PC-3 (cell line): ENCODE measurements around the gene ALDH5A1. TPM values are rescaled to one million over a fixed set of nuclear protein-coding genes. Genes with fewer than 3 reads are reported as not detected.

Source experiments
- ATAC-seq: fragments of 200-7000 bp; cut with Tn5 transposase; 2 replicates; pipeline ENCODE4 v1.9.1; 2020; ENCODE audit warnings: mild to moderate bottlenecking, moderate library complexity
- BruUV-seq: library from RNA; stranded (reverse); fragments of 400-500 nt; replicated peaks from 2 replicates; lab custom pipeline; 2021; lab: Mats Ljungman, UMichigan
- CTCF ChIA-PET: fragments of 300-600 bp; sonication (Branson Sonifier 250); formaldehyde crosslinking; loops from one replicate; lab custom pipeline; 2022; ENCODE audit warnings: antibody characterized with exemption; lab: Charles Lee
- POLR2A ChIA-PET: fragments of 300-600 bp; sonication (Branson Sonifier 250); formaldehyde crosslinking; loops from one replicate; lab custom pipeline; 2022; ENCODE audit warnings: antibody characterized with exemption; ENCODE audit not compliant: unreplicated experiment; lab: Charles Lee
- DNase-seq: peaks from one replicate; pipeline ENCODE4 v3.0.0-alpha.2; 2015
- H2AFZ ChIP-seq: fragments of 300-600 bp; sonication (generic); 2 replicates; pipeline ENCODE4 v1.6.0; 2016; ENCODE audit warnings: antibody characterized with exemption, low read length
- H3F3A ChIP-seq: fragments of 300-600 bp; sonication (generic); one replicate; pipeline ENCODE4 v1.6.0; 2017; ENCODE audit warnings: antibody characterized with exemption, low read length, control low read depth, mild to moderate bottlenecking; ENCODE audit not compliant: unreplicated experiment
- H3K27ac ChIP-seq: fragments of 300-600 bp; sonication (generic); 2 replicates; pipeline ENCODE4 v1.5.1; 2016; ENCODE audit warnings: mild to moderate bottlenecking, low read length
- H3K27me3 ChIP-seq: fragments of 300-600 bp; sonication (generic); 2 replicates; pipeline ENCODE4 v1.6.1; 2016; ENCODE audit warnings: low read length, mixed read lengths
- H3K36me3 ChIP-seq: fragments of 300-600 bp; sonication (generic); 2 replicates; pipeline ENCODE4 v1.6.1; 2016; ENCODE audit warnings: low read depth, mixed run types, low read length, mixed read lengths
- H3K4me1 ChIP-seq: fragments of 300-600 bp; sonication (generic); 2 replicates; pipeline ENCODE4 v1.5.1; 2016; ENCODE audit warnings: low read length; ENCODE audit not compliant: insufficient read depth
- H3K4me2 ChIP-seq: fragments of 300-600 bp; sonication (generic); 2 replicates; pipeline ENCODE4 v1.6.0; 2016; ENCODE audit warnings: low read length
- H3K4me3 ChIP-seq: fragments of 300-600 bp; sonication (generic); 2 replicates; pipeline ENCODE4 v1.5.1; 2016; ENCODE audit warnings: mild to moderate bottlenecking, low read length, mixed read lengths
- H3K79me2 ChIP-seq: fragments of 300-600 bp; sonication (generic); 2 replicates; pipeline ENCODE4 v1.6.1; 2017; ENCODE audit warnings: low read length, mixed read lengths
- H3K9ac ChIP-seq: fragments of 300-600 bp; sonication (generic); 2 replicates; pipeline ENCODE4 v1.6.0; 2016; ENCODE audit warnings: mild to moderate bottlenecking, low read length
- H3K9me2 ChIP-seq: fragments of 300-600 bp; sonication (generic); replicated peaks from 2 replicates; pipeline ENCODE4 v1.6.1; 2016; ENCODE audit warnings: mixed run types, low read length, mixed read lengths
- H3K9me3 ChIP-seq: fragments of 300-600 bp; sonication (generic); 2 replicates; pipeline ENCODE4 v1.6.1; 2016; ENCODE audit warnings: low read length, mixed read lengths
- H4K20me1 ChIP-seq: fragments of 300-600 bp; sonication (generic); 2 replicates; pipeline ENCODE4 v1.6.1; 2016; ENCODE audit warnings: low read length, mixed read lengths
- EZH2 ChIP-seq: fragments of 300-600 bp; sonication (generic); IDR thresholded peaks from one replicate; pipeline ENCODE4 v1.6.1; 2017; ENCODE audit warnings: antibody characterized with exemption, mild to moderate bottlenecking, low read length; ENCODE audit not compliant: unreplicated experiment
- EZH2phosphoT487 ChIP-seq: fragments of 300-600 bp; sonication (generic); IDR thresholded peaks from 2 replicates; pipeline ENCODE4 v1.6.1; 2018; ENCODE audit warnings: mild to moderate bottlenecking, antibody characterized with exemption, low read length, borderline replicate concordance
- intact Hi-C: fragments of 100-400 bp; cut with micrococcal nuclease; formaldehyde crosslinking; loops from 2 replicates; pipeline ENCODE4 v1.9.0; 2023
- total RNA-seq: library from RNA; depleted of rRNA; stranded (reverse); fragments of >200 nt; gene quantifications from 2 replicates; pipeline ENCODE4 v1.2.3, GENCODE V29; 2014
- TF ChIP-seq, protein P1 (sequence below): fragments of 300-600 bp; sonication (generic); conservative IDR thresholded peaks from 2 replicates; pipeline ENCODE4 v1.5.1; 2017; ENCODE audit warnings: antibody characterized with exemption, low read depth, mild to moderate bottlenecking, low read length

Gene ALDH5A1
- total RNA-seq, 1 experiment from 2014 or later, result 11.9 TPM

DNA sequence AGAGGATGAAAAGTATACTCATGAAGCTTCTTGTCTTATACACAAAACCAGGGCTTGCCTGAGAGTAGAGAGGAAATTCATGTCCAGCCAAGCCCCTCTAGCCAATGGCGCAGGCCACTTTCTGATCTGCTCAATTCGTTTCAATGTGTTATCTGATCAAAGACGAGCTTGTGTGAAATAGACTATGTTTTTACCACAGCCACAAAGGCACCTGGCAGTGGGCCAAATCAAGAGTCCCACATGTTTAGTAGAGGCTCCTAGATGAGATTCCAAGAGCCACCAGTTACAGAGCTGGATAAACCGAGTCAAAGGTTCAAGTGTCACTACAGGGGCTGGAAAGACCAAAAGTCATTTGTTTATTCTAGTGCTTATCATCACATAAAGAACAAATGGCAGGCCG, 40.3 kb upstream of the ALDH5A1 start:
- ChIA-PET CTCF (no interaction called here), POLR2A (no interaction called here)
- no peaks in the 10 kb centered on the region for H3K27me3 ChIP-seq
- H3K9me3 ChIP-seq, result no peaks in the 10 kb centered on the region
- no peaks in the 10 kb centered on the region for H3K4me1 ChIP-seq
- no peak overlapping the region for H3K9ac ChIP-seq
- no peak overlapping the region for H2AFZ ChIP-seq
- H3K4me2 ChIP-seq, result no peak overlapping the region
- DNase-seq, result no peak
- no peak for ATAC-seq
- no peak overlapping the region for H3K4me3 ChIP-seq
- no peaks in the 10 kb centered on the region for H3F3A ChIP-seq
- intact Hi-C loops, result no loop called here
- BruUV-seq, result no TSS peak
- H3K9me2 ChIP-seq, result no peaks in the 10 kb centered on the region
- no peaks in the 10 kb centered on the region for H3K79me2 ChIP-seq
- H4K20me1 ChIP-seq, result no peaks in the 10 kb centered on the region
- TF ChIP-seq EZH2phosphoT487, result no peak
- TF ChIP-seq, protein P1, sequence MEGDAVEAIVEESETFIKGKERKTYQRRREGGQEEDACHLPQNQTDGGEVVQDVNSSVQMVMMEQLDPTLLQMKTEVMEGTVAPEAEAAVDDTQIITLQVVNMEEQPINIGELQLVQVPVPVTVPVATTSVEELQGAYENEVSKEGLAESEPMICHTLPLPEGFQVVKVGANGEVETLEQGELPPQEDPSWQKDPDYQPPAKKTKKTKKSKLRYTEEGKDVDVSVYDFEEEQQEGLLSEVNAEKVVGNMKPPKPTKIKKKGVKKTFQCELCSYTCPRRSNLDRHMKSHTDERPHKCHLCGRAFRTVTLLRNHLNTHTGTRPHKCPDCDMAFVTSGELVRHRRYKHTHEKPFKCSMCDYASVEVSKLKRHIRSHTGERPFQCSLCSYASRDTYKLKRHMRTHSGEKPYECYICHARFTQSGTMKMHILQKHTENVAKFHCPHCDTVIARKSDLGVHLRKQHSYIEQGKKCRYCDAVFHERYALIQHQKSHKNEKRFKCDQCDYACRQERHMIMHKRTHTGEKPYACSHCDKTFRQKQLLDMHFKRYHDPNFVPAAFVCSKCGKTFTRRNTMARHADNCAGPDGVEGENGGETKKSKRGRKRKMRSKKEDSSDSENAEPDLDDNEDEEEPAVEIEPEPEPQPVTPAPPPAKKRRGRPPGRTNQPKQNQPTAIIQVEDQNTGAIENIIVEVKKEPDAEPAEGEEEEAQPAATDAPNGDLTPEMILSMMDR, result no peak
- TF ChIP-seq EZH2, result no peak
- no peak overlapping the region for H3K27ac ChIP-seq
- H3K36me3 ChIP-seq, result no peaks in the 10 kb centered on the region

DNA sequence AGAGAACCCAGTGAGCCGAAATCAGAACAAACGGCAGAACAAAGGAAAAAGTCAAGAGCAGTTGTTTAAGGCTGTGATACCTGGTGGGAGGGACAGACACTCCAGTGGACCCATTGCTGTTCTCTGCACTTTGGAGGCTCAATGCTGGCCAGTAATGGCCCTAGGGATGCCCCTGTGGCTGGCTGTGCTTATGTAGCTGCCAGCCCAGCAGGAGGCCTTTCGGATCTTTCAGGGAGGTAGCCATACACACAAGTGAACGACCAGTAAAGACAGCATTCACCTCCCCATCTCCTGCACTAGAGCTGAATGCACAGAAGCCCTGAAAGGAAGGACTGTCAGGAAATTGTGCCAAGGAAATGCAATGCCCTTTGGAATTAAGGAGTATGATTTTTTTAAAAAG, 39.7 kb upstream of the ALDH5A1 start:
- Histone ChIP-seq H3K4me1 (no peaks in the 10 kb centered on the region), H3K36me3 (no peaks in the 10 kb centered on the region), H3K4me2 (no peak overlapping the region), H3F3A (no peaks in the 10 kb centered on the region), H2AFZ (no peak overlapping the region), H3K9me2 (no peaks in the 10 kb centered on the region), H3K9ac (no peak overlapping the region), H3K4me3 (no peak overlapping the region), H3K27me3 (no peaks in the 10 kb centered on the region), H3K79me2 (no peaks in the 10 kb centered on the region), H4K20me1 (no peaks in the 10 kb centered on the region), H3K9me3 (no peaks in the 10 kb centered on the region), H3K27ac (no peak overlapping the region)
- BruUV-seq, result no TSS peak
- intact Hi-C loops, result no loop called here
- TF ChIP-seq EZH2 (no peak), EZH2phosphoT487 (no peak)
- TF ChIP-seq, protein P1, result no peak
- CTCF ChIA-PET, result no interaction called here
- no peak for DNase-seq
- POLR2A ChIA-PET, result no interaction called here
- ATAC-seq, result no peak

DNA sequence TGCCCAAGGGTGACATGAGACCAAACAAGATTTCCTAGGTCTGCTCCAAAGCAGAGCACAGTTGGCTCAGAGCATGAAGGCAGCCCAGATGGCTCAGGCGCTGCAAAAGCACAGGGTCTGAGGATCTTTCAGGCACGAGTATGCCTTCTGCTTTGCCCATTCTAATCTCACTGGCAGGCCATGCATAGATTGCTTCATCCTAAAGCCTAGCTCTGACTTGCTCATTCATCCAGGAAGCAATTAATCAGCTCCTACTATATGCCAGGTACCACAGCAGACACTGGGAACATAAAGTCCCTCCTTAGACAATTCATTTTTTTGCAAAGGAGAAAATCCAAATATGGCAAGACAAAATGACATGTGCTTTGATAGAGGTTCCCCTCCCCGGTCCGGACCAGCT, 36.6 kb upstream of the ALDH5A1 start:
- Histone ChIP-seq H3K27ac (no peak overlapping the region), H3K4me3 (no peak overlapping the region), H3K4me1 (no peaks in the 10 kb centered on the region), H3K9ac (no peak overlapping the region), H4K20me1 (no peaks in the 10 kb centered on the region), H2AFZ (no peak overlapping the region), H3F3A (no peaks in the 10 kb centered on the region), H3K79me2 (no peaks in the 10 kb centered on the region), H3K4me2 (no peak overlapping the region), H3K36me3 (no peaks in the 10 kb centered on the region), H3K9me2 (no peaks in the 10 kb centered on the region), H3K27me3 (no peaks in the 10 kb centered on the region), H3K9me3 (no peaks in the 10 kb centered on the region)
- ATAC-seq, result no peak
- BruUV-seq, result no TSS peak
- ChIA-PET CTCF (no interaction called here), POLR2A (no interaction called here)
- intact Hi-C loops, result no loop called here
- TF ChIP-seq EZH2 (no peak), EZH2phosphoT487 (no peak)
- TF ChIP-seq, protein P1, result no peak
- DNase-seq, result no peak
